ENCODE data around the gene LEMD1. TPM values are rescaled to one million over a fixed set of nuclear protein-coding genes. Genes with fewer than 3 reads are reported as not detected.

The LEMD1 gene
- total RNA-seq, 2 donors from 2014 or later, result 1.4 TPM; not detected in 1

GRCh38 chr1:205340676-205341075 is 81.2 kb downstream of the LEMD1 start:
- no peak for DNase-seq (ENCODE audit: low spot score in 2 of 2)
- no peak for ATAC-seq
- Mint-ChIP-seq H3K27ac (no peak overlapping the region), H3K9me3 (no peaks in the 10 kb centered on the region), H3K36me3 (no peaks in the 10 kb centered on the region)

- DNase-seq (ENCODE audit: low spot score in 2 of 2), result no peak
- H3K27ac Mint-ChIP-seq, result no peak overlapping the region
- no peaks in the 10 kb centered on the region for H3K36me3 Mint-ChIP-seq
- H3K9me3 Mint-ChIP-seq, result no peaks in the 10 kb centered on the region
- ATAC-seq, result peak; percentile 63 to 65
Observed at GRCh38 chr1:205339717-205340116, 82.1 kb downstream of the LEMD1 start.

GRCh38 chr1:205339197-205339702 is 82.6 kb downstream of the LEMD1 start:
- no peaks in the 10 kb centered on the region for H3K9me3 Mint-ChIP-seq
- ATAC-seq (no peak), DNase-seq (ENCODE audit: low spot score in 2 of 2) (no peak)
- H3K36me3 Mint-ChIP-seq, result no peaks in the 10 kb centered on the region
- no peak overlapping the region for H3K27ac Mint-ChIP-seq

GRCh38 chr1:205338011-205338410 is 83.8 kb downstream of the LEMD1 start:
- no peak for ATAC-seq
- Mint-ChIP-seq H3K36me3 (no peaks in the 10 kb centered on the region), H3K27ac (no peak overlapping the region), H3K9me3 (no peaks in the 10 kb centered on the region)
- DNase-seq (ENCODE audit: low spot score in 2 of 2), result no peak

GRCh38 chr1:205337481-205337880 is 84.4 kb downstream of the LEMD1 start:
- ATAC-seq, result no peak
- no peak overlapping the region for H3K27ac Mint-ChIP-seq
- no peak for DNase-seq (ENCODE audit: low spot score in 2 of 2)
- no peaks in the 10 kb centered on the region for H3K9me3 Mint-ChIP-seq
- H3K36me3 Mint-ChIP-seq, result no peaks in the 10 kb centered on the region

GRCh38 chr1:205335692-205336091 is 86.2 kb downstream of the LEMD1 start:
- ATAC-seq, result peak; percentile 86
- Mint-ChIP-seq H3K9me3 (no peaks in the 10 kb centered on the region), H3K36me3 (no peaks in the 10 kb centered on the region)

GRCh38 chr1:205332015-205332791 is 89.7 kb downstream of the LEMD1 start:
- DNase-seq (ENCODE audit: low spot score in 2 of 2) (no peak), ATAC-seq (no peak)
- Mint-ChIP-seq H3K9me3 (no peaks in the 10 kb centered on the region), H3K27ac (no peak overlapping the region), H3K36me3 (no peaks in the 10 kb centered on the region)

More at GRCh38 chr1:205335692-205336091, 86.2 kb downstream of the LEMD1 start:
- peak; percentile 70 to 86 for DNase-seq (ENCODE audit: low spot score in 2 of 2)
- no peak overlapping the region for H3K27ac Mint-ChIP-seq

Other genes with a start within 250 kb of the LEMD1 start
- gene DSTYK, start 210.4 kb downstream of the LEMD1 start, total RNA-seq, result 10 to 100 TPM; 13.0 to 15.3 TPM
- 10 to 100 TPM; 11.1 to 17.2 TPM for gene TMCC2, start 194.1 kb downstream of the LEMD1 start, total RNA-seq
- 1 to 10 TPM; 5.9 to 6.8 TPM for gene NUAK2, start 100.3 kb downstream of the LEMD1 start, total RNA-seq
- gene KLHDC8A, start 65.1 kb downstream of the LEMD1 start, total RNA-seq, result not detected
- under 1 TPM; 0.14 to 0.62 TPM for gene BLACAT1, start 34.0 kb upstream of the LEMD1 start, total RNA-seq
- gene CDK18, start 82.6 kb upstream of the LEMD1 start, total RNA-seq, result 1 to 10 TPM; 5.9 to 7.9 TPM
- gene ELK4, start 210.0 kb upstream of the LEMD1 start, total RNA-seq, result 10 to 100 TPM; 67.8 to 91.3 TPM